Cardiac fibroblast (primary cell): ENCODE results near the gene SHANK1.

Experiments used
- DNase-seq, 2 donors: peaks; one replicate each; pipeline versions ENCODE4 v3.0.0 to v3.0.0-alpha.2; 2010; ENCODE audit warnings: low read depth in 2 of 2
- H3K4me3 ChIP-seq, 2 donors: replicated peaks in 1 of 2; 1 replicate in 1 of 2; 2 replicates in 1 of 2; pipeline ENCODE4 v1.5.1; 2011; ENCODE audit warnings: low read depth in 2 of 2, low read length in 2 of 2, mild to moderate bottlenecking in 2 of 2, moderate library complexity in 1 of 2
- CTCF ChIP-seq: IDR thresholded peaks from one replicate; pipeline ENCODE4 v1.5.1; 2011; ENCODE audit warnings: low read depth, mild to moderate bottlenecking, low read length, inconsistent platforms

Gene SHANK1

DNA sequence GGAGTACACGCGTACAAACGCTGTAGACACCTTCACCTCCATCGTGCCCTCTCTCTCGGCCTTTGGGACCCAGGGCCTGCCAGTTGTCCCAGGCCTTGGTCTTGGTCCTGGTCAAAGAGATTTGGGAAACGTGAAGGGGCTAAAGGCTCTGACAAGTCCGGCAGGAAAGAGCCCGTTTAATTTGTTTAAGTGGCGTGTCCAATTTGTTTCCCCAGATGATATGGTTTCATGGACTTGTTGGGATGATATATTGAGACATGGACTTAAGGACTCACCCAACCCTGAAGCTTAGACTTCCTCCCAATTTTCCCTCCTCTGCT lies 6.3 kb upstream of the SHANK1 start:
- DNase-seq = no peak

DNA sequence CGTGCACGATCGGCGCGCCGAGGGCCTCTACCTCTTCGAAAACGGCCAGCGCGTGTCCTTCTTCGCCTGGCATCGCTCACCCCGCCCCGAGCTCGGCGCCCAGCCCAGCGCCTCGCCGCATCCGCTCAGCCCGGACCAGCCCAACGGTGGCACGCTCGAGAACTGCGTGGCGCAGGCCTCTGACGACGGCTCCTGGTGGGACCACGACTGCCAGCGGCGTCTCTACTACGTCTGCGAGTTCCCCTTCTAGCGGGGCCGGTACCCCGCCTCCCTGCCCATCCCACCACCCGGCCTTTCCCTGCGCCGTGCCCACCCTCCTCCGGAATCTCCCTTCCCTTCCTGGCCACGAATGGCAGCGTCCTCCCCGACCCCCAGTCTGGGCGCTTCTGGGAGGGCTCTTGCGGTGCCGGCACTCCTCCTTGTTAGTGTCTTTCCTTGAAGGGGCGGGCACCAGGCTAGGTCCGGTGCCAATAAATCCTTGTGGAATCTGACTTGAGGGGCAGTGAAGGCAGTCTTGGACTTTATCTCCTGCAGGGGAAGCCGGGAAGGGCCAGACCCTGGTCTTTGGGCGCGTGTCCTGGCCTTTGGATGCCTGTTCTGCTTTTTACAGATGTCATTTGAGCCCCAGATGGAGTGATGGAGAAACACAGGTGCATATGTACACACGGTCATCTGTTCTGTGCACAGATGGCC lies 5.8 kb upstream of the SHANK1 start:
- TF ChIP-seq CTCF = no peak
- DNase-seq = peak in 1 of 2 donors; percentile 21
- H3K4me3 ChIP-seq = peak overlapping the region; percentile 62 to 71

More for the DNA sequence above, 6.3 kb upstream of the SHANK1 start:
- H3K4me3 ChIP-seq = peak overlapping the region; percentile 62 to 71
- TF ChIP-seq CTCF = no peak

DNA sequence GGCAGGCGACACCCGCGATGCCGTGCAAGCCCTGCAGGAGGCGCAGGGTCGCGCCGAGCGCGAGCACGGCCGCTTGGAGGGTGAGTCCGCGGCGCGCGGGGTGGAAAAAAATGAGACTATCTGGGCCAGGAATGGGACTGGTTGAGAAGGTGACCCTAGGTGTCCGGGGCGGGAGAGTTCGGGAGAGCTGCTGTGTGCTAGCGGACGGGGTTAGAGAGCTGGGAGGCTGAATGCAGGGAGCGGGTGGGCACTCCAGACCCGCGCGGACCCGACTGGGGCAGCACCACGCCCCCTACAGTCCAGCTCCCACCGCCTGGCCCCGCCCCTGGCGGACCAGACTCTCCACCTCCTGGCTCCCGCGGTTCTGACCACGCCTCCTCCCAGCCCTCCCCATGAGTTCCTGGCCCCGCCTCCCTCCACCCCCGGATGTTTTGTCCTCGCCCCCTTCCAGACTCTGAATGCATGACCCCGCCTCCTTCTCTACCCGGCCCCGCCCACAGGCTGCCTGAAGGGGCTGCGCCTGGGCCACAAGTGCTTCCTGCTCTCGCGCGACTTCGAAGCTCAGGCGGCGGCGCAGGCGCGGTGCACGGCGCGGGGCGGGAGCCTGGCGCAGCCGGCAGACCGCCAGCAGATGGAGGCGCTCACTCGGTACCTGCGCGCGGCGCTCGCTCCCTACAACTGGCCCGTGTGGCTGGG lies 5.1 kb upstream of the SHANK1 start:
- DNase-seq = peak; percentile 98 to 100
- peak overlapping the region; percentile 62 to 71 for H3K4me3 ChIP-seq
- TF ChIP-seq CTCF = peak; percentile 44

DNA sequence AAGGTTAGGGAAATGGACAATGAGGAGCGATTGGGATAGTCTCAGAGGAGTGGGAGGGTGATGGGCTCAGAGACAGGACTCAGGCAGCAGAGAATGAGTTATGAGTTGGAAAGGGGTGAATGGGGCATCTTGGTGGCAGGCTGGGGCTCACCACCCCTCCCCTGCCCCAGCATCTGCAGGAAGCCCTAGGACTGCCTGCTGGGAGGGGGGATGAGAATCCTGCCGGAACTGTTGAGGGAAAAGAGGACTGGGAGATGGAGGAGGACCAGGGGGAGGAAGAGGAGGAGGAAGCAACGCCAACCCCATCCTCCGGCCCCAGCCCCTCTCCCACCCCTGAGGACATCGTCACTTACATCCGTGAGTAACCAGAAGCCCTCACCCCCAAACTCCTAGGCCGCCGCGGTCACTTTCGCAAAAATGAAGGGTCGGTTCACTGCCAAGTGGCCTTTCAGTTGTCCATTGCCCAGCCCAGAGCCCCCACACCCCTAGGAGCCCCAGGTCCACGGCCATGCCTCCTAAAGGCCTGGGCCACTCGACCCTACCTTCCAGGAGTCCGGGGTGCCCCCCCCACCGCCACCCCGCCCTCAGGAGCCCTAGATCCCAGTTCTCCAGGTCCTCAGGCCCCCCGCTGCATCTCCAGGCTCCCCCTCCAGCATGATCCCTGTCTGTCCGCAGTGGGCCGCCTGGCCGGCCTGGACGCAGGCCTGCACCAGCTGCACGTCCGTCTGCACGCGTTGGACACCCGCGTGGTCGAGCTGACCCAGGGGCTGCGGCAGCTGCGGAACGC lies 4.3 kb upstream of the SHANK1 start:
- no peak for DNase-seq
- no peak for TF ChIP-seq CTCF

DNA sequence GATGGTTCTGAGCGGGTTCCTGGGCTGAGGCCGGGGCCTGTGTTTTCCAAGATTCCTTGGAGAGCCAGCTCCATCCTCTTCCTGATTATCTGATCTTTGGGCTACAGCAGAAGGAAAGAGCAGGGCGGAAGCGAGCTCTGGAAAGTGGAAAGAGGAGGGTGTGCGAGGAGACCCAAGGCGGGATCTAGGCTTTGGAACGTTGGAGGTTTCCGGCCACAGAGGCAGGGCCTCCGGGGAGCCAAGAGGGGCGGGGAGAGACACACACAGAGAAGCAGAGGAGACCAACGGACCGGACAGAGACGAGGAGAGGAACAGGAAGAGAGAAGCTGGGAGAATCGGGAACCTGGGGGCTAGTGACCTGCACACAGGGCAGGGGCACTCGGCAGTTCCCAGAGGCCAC lies 3.5 kb upstream of the SHANK1 start, which contains the start of gene CLEC11A:
Gene CLEC11A, plus strand, starts transcription at position 296 of the 400 bp plus-strand sequence. CDS start 162 bp downstream, outside the sequence.
- peak; percentile 61 to 84 for DNase-seq
- H3K4me3 ChIP-seq = peak within 1 kb of the TSS; percentile 61 to 69

More for the DNA sequence above, 4.3 kb upstream of the SHANK1 start:
- peak overlapping the region; percentile 61 to 69 for H3K4me3 ChIP-seq

More for the DNA sequence above, 3.5 kb upstream of the SHANK1 start, which contains the start of gene CLEC11A:
- TF ChIP-seq CTCF = no peak
